K562 treated with DMSO at 1 percent for 48 hours (cell line): ENCODE data around the gene GPR15. TPM values are rescaled to one million over a fixed set of nuclear protein-coding genes. Genes with fewer than 3 reads are reported as not detected.

Experiments
- total RNA-seq: library from RNA; unstranded; fragments of 300-600 nt; gene quantifications from 2 replicates; pipeline ENCODE4 v1.2.3, GENCODE V29; 2022; ENCODE audit warnings: low replicate concordance; ENCODE audit errors: extremely low read depth

GPR15 gene
- total RNA-seq = not detected in 2 replicates

DNA sequence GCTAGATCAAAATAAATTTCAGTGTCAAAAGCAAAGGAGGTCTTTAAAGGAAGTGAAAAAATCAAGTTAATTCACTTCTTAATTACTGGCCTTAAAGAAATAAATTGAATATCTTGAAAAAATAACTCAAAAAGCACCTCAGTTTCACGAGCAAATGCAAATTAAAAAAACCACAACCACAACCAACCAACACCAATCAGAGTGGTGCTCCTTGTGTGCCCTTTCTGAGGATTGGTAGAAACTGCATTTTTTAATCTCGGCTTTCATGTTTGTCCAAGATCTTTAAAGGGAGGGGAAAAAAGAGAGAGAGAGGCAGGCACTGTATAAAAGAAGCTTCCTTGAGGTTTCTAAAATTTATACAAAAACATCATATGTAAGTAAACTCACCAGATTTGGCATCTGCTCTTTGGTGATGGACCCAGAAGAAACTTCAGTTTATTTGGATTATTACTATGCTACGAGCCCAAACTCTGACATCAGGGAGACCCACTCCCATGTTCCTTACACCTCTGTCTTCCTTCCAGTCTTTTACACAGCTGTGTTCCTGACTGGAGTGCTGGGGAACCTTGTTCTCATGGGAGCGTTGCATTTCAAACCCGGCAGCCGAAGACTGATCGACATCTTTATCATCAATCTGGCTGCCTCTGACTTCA, at the start of gene GPR15:
GPR15 (plus strand) TSS at position 357 of the 653 bp plus-strand sequence; CDS start at position 413, 56 bp downstream.

DNA sequence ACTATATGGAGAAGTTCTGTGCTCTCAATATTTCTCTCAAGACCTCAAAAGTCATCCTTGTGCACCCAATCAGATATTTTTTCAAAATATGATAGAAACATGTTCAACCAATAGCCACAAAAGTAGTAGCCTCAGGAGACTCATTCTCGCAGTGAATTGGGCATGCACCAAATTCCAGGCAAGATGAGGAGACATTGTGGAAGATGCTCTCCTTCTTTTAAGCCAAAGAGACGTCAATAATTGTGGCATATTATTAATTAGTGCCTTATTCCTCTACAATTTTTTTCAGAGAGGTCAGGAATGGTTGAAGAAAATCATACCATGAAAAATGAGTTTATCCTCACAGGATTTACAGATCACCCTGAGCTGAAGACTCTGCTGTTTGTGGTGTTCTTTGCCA, 34.4 kb upstream of the GPR15 start, which contains the start of gene OR5K2:
OR5K2 (plus strand) TSS at position 301 of the 400 bp plus-strand sequence; CDS start at position 301, 0 bp downstream.

DNA sequence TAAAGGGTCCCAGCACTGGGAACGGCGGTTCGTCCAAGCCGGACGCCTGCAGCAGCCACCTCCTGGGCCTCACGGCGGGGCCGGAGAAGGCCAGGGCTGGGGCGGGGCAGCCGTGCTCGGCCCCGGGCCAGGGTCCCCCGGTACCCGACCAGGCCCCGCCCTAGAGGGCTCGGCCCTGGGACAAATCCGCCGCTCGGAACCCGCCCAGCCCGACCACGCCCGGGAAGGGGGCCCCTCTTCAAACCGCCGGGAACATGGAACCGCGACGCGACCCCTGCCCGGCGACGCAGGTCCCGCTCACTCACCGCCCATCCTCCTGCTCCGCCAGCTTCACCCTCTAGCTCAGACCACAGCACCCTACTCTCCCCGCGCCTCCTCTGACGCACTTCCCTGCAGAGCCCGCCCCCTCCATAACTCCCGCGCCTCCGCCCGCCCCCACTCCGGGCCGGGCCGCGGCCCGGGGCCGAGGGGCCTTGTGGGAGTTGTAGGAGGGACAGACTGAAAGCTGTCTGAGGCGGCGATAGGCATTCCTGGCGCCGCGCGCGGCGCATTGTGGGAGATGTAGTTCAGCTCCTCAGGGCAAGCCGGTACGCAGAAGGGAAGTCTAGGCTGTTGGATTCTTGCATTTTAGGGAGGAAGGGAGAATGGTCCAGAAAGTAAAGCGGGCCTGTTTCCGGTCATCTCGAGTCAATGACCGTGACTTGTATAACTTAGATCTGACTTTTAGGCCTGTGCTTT, 9.1 kb upstream of the GPR15 start, which contains the start of gene CLDND1:
CLDND1 (minus strand) TSS at position 359 of the 738 bp plus-strand sequence. CDS start 1,478 bp downstream, outside the sequence.

Other genes starting within 250 kb of the GPR15 start
- not detected in 2 replicates for gene OR5H2, start 249.5 kb upstream of the GPR15 start, total RNA-seq
- gene OR5K4, start 178.1 kb upstream of the GPR15 start, total RNA-seq = not detected in 2 replicates
- gene OR5K3, start 141.3 kb upstream of the GPR15 start, total RNA-seq = not detected in 2 replicates
- gene OR5K1, start 68.8 kb upstream of the GPR15 start, total RNA-seq = not detected in 2 replicates
- not detected in 2 replicates for gene OR5K2, start 34.3 kb upstream of the GPR15 start, total RNA-seq
- not detected in 2 replicates for gene CLDND1, start 9.1 kb upstream of the GPR15 start, total RNA-seq
- gene CPOX, start 61.6 kb downstream of the GPR15 start, total RNA-seq = not detected in 2 replicates
- not detected in 2 replicates for gene ST3GAL6, start 231.4 kb downstream of the GPR15 start, total RNA-seq